ENCODE measurements around the gene ABHD17A. TPM values are rescaled to one million over a fixed set of nuclear protein-coding genes. Genes with fewer than 3 reads are reported as not detected.
A peak's percentile ranks its signal among the peaks of the same experiment; 100 is the strongest.

ABHD17A gene
- total RNA-seq, 1 donor from 2014 or later: 48.4 TPM

GRCh38 chr19:1839658-1840540 is 45.4 kb downstream of the ABHD17A start:
- TF ChIP-seq, protein P1, sequence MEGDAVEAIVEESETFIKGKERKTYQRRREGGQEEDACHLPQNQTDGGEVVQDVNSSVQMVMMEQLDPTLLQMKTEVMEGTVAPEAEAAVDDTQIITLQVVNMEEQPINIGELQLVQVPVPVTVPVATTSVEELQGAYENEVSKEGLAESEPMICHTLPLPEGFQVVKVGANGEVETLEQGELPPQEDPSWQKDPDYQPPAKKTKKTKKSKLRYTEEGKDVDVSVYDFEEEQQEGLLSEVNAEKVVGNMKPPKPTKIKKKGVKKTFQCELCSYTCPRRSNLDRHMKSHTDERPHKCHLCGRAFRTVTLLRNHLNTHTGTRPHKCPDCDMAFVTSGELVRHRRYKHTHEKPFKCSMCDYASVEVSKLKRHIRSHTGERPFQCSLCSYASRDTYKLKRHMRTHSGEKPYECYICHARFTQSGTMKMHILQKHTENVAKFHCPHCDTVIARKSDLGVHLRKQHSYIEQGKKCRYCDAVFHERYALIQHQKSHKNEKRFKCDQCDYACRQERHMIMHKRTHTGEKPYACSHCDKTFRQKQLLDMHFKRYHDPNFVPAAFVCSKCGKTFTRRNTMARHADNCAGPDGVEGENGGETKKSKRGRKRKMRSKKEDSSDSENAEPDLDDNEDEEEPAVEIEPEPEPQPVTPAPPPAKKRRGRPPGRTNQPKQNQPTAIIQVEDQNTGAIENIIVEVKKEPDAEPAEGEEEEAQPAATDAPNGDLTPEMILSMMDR (IDR thresholded peaks at IDR 0.05; ENCODE audit: insufficient read depth, low read length, severe bottlenecking): no peak
- Histone ChIP-seq H3K4me3 (ENCODE audit: low read depth, low read length) (no peak overlapping the region), H3K36me3 (ENCODE audit: control insufficient read depth, insufficient read depth, low read length) (peaks cover 10% of the 10 kb centered on the region), H3K27me3 (ENCODE audit: control insufficient read depth, insufficient read depth, low read length) (no peaks in the 10 kb centered on the region)
- DNase-seq (ENCODE audit: low read depth) (no peak), FAIRE-seq (no peak)

GRCh38 chr19:1837625-1838105 is 47.6 kb downstream of the ABHD17A start:
- Histone ChIP-seq H3K36me3 (ENCODE audit: control insufficient read depth, insufficient read depth, low read length) (peaks cover 9% of the 10 kb centered on the region), H3K4me3 (ENCODE audit: low read depth, low read length) (no peak overlapping the region)
- FAIRE-seq: no peak

GRCh38 chr19:1837222-1837565 is 48.1 kb downstream of the ABHD17A start:
- FAIRE-seq (no peak), DNase-seq (ENCODE audit: low read depth) (no peak)
- no peaks in the 10 kb centered on the region for H3K27me3 ChIP-seq (ENCODE audit: control insufficient read depth, insufficient read depth, low read length)
- H3K4me3 ChIP-seq (ENCODE audit: low read depth, low read length): no peak overlapping the region
- TF ChIP-seq, protein P1 (IDR thresholded peaks at IDR 0.05; ENCODE audit: insufficient read depth, low read length, severe bottlenecking): no peak
- peaks cover 7% of the 10 kb centered on the region for H3K36me3 ChIP-seq (ENCODE audit: control insufficient read depth, insufficient read depth, low read length)

More at GRCh38 chr19:1837625-1838105, 47.6 kb downstream of the ABHD17A start:
- no peak for DNase-seq (ENCODE audit: low read depth)
- no peaks in the 10 kb centered on the region for H3K27me3 ChIP-seq (ENCODE audit: control insufficient read depth, insufficient read depth, low read length)
- TF ChIP-seq, protein P1 (IDR thresholded peaks at IDR 0.05; ENCODE audit: insufficient read depth, low read length, severe bottlenecking): peak; percentile 84

DNA sequence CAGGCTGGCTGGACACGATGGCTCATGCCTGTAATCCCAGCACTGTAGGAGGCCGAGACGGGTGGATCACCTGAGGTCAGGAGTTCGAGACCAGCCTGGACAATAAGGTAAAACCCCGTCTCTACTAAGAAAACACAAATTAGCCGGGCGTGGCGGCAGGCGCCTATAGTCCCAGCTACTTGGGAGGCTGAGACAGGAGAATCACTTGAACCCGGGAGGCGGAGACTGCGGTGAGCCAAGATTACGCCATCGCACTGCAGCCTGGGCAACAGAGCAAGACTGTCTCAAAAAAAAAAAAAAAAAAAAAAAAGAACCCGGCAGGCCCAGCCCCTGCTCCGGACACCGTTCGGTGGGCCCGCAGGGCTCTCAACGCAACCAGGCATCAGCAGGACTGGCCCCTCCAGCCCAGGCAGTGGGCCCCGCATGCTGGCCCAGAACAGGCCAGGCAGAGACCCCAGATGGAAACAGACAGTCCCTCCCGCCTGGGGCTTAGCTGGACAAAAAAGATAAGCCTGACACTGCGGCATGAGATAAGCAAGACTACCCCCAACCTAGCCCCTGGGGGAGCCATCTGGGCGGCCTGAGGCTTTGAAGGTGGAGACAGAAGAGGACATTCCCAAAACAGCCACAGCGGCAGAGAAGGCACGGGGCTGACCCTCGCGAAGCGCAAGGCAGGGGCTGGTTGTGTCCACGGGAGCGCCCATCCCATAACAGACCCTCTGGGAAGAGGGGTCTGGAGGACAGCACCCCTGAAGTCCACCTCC is 48.7 kb downstream of the ABHD17A start:
- no peak for DNase-seq (ENCODE audit: low read depth)
- TF ChIP-seq, protein P1 (IDR thresholded peaks at IDR 0.05; ENCODE audit: insufficient read depth, low read length, severe bottlenecking): no peak
- Histone ChIP-seq H3K4me3 (ENCODE audit: low read depth, low read length) (no peak overlapping the region), H3K27me3 (ENCODE audit: control insufficient read depth, insufficient read depth, low read length) (no peaks in the 10 kb centered on the region), H3K36me3 (ENCODE audit: control insufficient read depth, insufficient read depth, low read length) (peaks cover 8% of the 10 kb centered on the region)
- FAIRE-seq: no peak

DNA sequence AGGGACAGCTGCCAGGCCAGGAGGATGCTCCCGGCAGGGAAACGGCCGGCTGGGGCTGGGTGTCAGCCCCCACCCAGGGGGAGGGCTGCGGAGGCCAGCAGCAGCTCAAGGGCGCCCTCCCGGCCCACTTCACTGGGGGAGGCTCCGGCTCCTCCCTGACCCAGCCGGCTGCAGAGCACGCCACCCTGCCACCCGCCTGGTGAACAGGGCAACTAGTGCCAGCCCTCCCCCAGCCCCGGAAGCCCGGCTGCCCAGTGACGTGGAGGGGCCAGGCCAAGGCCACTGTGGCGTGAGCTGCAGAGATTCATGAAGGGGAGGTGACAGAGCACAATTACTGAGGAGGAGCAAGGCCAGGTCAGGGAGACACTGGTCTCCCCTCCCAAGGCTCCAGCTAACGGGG is 51.8 kb downstream of the ABHD17A start:
- Histone ChIP-seq H3K4me3 (ENCODE audit: low read depth, low read length) (no peak overlapping the region), H3K36me3 (ENCODE audit: control insufficient read depth, insufficient read depth, low read length) (peaks cover 10% of the 10 kb centered on the region), H3K27me3 (ENCODE audit: control insufficient read depth, insufficient read depth, low read length) (no peaks in the 10 kb centered on the region)
- FAIRE-seq (no peak), DNase-seq (ENCODE audit: low read depth) (no peak)
- TF ChIP-seq, protein P1 (IDR thresholded peaks at IDR 0.05; ENCODE audit: insufficient read depth, low read length, severe bottlenecking): no peak
